DND-41 (cell line): ENCODE data around the gene BAG3.

Source experiments
- ATAC-seq: fragments of 200-7000 bp; cut with Tn5 transposase; 3 replicates; pipeline ENCODE4 v1.9.1; 2021; ENCODE audit warnings: low read depth; ENCODE audit not compliant: insufficient read depth
- DNase-seq: peaks from one replicate; pipeline ENCODE4 v3.0.0-alpha.2; 2020
- H2AFZ ChIP-seq: 2 replicates; pipeline ENCODE4 v1.6.0; 2012; ENCODE audit warnings: low read depth, low read length
- H3K27ac ChIP-seq: 2 replicates; pipeline ENCODE4 v1.5.1; 2012; ENCODE audit warnings: low read length, inconsistent platforms
- H3K27me3 ChIP-seq: fragments of 200-600 bp; sonication (generic); 2 replicates; pipeline ENCODE4 v1.6.0; 2012; ENCODE audit warnings: low read length, mild to moderate bottlenecking, inconsistent platforms; ENCODE audit not compliant: insufficient read depth, poor library complexity
- H3K36me3 ChIP-seq: 2 replicates; pipeline ENCODE4 v1.5.1; 2012; ENCODE audit warnings: low read length, inconsistent platforms; ENCODE audit not compliant: insufficient read depth
- H3K4me1 ChIP-seq: 2 replicates; pipeline ENCODE4 v1.5.1; 2012; ENCODE audit warnings: mild to moderate bottlenecking, low read length; ENCODE audit not compliant: insufficient read depth
- H3K4me2 ChIP-seq: 2 replicates; pipeline ENCODE4 v1.6.0; 2012; ENCODE audit warnings: mild to moderate bottlenecking, moderate library complexity, low read length, inconsistent platforms; ENCODE audit not compliant: insufficient read depth
- H3K4me3 ChIP-seq, 2 experiments: fragments of 200-600 bp in 1 of 2; shearing (Covaris generic) in 1 of 2; 2 replicates each; pipeline ENCODE4 v1.5.1; 2012 to 2016; ENCODE audit warnings: inconsistent platforms in 2 of 2, low read length in 2 of 2, mild to moderate bottlenecking in 2 of 2, low read depth in 1 of 2, moderate library complexity in 1 of 2
- H3K79me2 ChIP-seq: 2 replicates; pipeline ENCODE4 v1.6.0; 2012; ENCODE audit warnings: low read length, inconsistent platforms; ENCODE audit not compliant: insufficient read depth
- H3K9ac ChIP-seq: 2 replicates; pipeline ENCODE4 v1.6.0; 2012; ENCODE audit warnings: low read depth, mild to moderate bottlenecking, inconsistent platforms, low read length, moderate library complexity
- H3K9me3 ChIP-seq: 2 replicates; pipeline ENCODE4 v1.5.1; 2012; ENCODE audit warnings: low read length, moderate library complexity, mild to moderate bottlenecking, inconsistent platforms; ENCODE audit not compliant: insufficient read depth, severe bottlenecking
- H4K20me1 ChIP-seq: 2 replicates; pipeline ENCODE4 v1.6.0; 2012; ENCODE audit warnings: low read length; ENCODE audit not compliant: insufficient read depth
- EZH2 ChIP-seq: IDR thresholded peaks from 3 replicates; pipeline ENCODE4 v1.6.1; 2012; ENCODE audit warnings: borderline replicate concordance, low read depth, mild to moderate bottlenecking, moderate library complexity, low read length, inconsistent platforms; ENCODE audit not compliant: severe bottlenecking
- TF ChIP-seq, protein P1 (sequence below): IDR thresholded peaks from 2 replicates; pipeline ENCODE4 v1.5.1; 2012; ENCODE audit warnings: borderline replicate concordance, low read length, moderate library complexity, mild to moderate bottlenecking; ENCODE audit not compliant: poor library complexity, severe bottlenecking; ENCODE audit errors: extremely low read depth

Gene BAG3

DNA sequence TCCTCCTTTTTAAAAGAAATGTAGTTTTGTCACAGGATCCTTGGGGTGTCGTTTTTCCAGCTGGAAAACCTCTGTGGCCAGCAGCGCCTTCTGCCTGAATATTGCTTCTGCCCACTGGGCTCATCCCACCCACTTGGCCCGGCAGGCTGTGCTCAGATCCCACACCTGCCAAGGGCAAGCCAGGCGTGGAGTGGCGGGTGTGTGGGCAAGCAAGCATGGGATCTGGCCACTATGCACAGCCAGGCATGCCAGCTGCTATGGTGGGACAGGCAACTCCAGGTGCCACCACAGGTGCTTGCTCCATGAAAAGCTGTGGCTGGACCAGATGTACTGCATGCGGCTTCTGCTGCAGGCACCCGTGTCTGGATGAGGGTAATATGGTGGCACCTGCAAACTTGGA lies 43.4 kb downstream of the BAG3 start:
- Histone ChIP-seq H3K4me3 (no peak overlapping the region), H3K27me3 (no peaks in the 10 kb centered on the region), H3K36me3 (no peaks in the 10 kb centered on the region), H3K79me2 (no peaks in the 10 kb centered on the region), H3K9me3 (no peaks in the 10 kb centered on the region), H3K4me1 (no peaks in the 10 kb centered on the region), H3K9ac (no peak overlapping the region), H3K27ac (no peak overlapping the region), H3K4me2 (no peak overlapping the region), H4K20me1 (no peaks in the 10 kb centered on the region), H2AFZ (no peak overlapping the region)
- TF ChIP-seq, protein P1, sequence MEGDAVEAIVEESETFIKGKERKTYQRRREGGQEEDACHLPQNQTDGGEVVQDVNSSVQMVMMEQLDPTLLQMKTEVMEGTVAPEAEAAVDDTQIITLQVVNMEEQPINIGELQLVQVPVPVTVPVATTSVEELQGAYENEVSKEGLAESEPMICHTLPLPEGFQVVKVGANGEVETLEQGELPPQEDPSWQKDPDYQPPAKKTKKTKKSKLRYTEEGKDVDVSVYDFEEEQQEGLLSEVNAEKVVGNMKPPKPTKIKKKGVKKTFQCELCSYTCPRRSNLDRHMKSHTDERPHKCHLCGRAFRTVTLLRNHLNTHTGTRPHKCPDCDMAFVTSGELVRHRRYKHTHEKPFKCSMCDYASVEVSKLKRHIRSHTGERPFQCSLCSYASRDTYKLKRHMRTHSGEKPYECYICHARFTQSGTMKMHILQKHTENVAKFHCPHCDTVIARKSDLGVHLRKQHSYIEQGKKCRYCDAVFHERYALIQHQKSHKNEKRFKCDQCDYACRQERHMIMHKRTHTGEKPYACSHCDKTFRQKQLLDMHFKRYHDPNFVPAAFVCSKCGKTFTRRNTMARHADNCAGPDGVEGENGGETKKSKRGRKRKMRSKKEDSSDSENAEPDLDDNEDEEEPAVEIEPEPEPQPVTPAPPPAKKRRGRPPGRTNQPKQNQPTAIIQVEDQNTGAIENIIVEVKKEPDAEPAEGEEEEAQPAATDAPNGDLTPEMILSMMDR, result no peak
- no peak for TF ChIP-seq EZH2
- DNase-seq (no peak), ATAC-seq (no peak)

DNA sequence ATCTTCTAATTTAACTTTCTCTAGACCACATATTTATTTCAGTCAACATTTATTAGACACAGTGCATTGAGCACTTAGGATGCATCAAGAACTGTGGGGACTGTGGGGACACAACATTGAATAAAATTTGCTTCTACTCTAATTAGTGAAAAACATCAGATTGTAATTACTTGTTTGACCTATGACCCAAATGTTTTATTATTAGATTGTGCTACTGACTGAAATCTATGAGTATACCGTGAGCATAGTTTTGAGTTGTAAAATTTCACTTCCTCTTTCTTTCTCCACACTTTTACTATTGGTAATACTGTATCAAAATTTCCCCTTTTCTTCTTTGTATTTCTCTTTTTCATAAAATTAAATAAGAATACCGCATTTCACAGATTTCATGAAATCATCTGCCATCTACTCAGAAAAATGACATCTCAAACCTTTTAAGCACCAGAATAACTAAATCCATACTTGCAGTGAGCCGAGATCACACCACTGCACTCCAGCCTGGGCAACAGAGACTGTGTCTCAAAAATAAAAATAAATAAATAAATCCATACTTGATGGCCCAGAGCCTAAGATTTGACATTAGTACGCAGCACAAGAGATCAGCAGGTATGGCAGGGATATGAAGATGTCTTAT lies 49.3 kb downstream of the BAG3 start:
- Histone ChIP-seq H3K36me3 (no peaks in the 10 kb centered on the region), H4K20me1 (no peaks in the 10 kb centered on the region), H3K9ac (no peak overlapping the region), H3K27me3 (peaks cover 6% of the 10 kb centered on the region), H2AFZ (no peak overlapping the region), H3K9me3 (no peaks in the 10 kb centered on the region), H3K27ac (no peak overlapping the region), H3K79me2 (no peaks in the 10 kb centered on the region), H3K4me3 (no peak overlapping the region), H3K4me2 (no peak overlapping the region), H3K4me1 (no peaks in the 10 kb centered on the region)
- TF ChIP-seq, protein P1, result no peak
- no peak for TF ChIP-seq EZH2
- DNase-seq (no peak), ATAC-seq (no peak)

DNA sequence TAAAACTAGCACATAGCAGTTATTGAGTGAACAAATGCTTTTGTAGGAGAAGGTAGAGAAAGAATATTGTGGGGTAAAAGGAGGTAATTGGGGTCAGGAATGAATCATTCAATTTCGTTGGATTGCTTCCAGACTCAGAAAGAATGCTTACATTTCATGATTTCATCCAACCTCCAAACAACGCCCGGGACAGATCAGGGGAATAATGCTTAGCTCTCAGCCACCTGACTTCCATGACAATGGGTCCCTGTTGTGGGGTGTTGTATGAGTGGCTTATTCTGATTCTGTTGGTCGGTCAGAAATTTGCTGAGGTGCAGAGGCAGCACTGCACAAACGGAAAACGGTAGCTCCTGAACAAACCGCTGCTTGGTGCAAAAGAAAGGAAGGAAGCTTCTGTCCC lies 50.7 kb downstream of the BAG3 start:
- Histone ChIP-seq H3K4me1 (no peaks in the 10 kb centered on the region), H3K4me2 (no peak overlapping the region)
- DNase-seq, result no peak

More for the DNA sequence above, 50.7 kb downstream of the BAG3 start:
- TF ChIP-seq EZH2, result no peak
- TF ChIP-seq, protein P1, result no peak
- H3K27ac ChIP-seq, result no peak overlapping the region
- peaks cover 6% of the 10 kb centered on the region for H3K27me3 ChIP-seq
- no peaks in the 10 kb centered on the region for H3K9me3 ChIP-seq
- H3K4me3 ChIP-seq, result no peak overlapping the region
- no peaks in the 10 kb centered on the region for H3K36me3 ChIP-seq
- H4K20me1 ChIP-seq, result no peaks in the 10 kb centered on the region
- no peak overlapping the region for H3K9ac ChIP-seq
- H3K79me2 ChIP-seq, result no peaks in the 10 kb centered on the region
- ATAC-seq, result no peak
- H2AFZ ChIP-seq, result no peak overlapping the region
